HCT116 (cell line): ENCODE data around the gene ANKS1A. TPM values are rescaled to one million over a fixed set of nuclear protein-coding genes. Genes with fewer than 3 reads are reported as not detected.

Experiments
- ATAC-seq: fragments of 200-7000 bp; cut with Tn5 transposase; 2 replicates; pipeline ENCODE4 v1.9.1; 2020; ENCODE audit warnings: mild to moderate bottlenecking, moderate library complexity
- BruUV-seq: library from RNA; stranded (reverse); fragments of 400-500 nt; replicated peaks from 2 replicates; lab custom pipeline; 2021; lab: Mats Ljungman, UMichigan
- CTCF ChIA-PET: fragments of 300-600 bp; sonication (Branson Sonifier 250); formaldehyde crosslinking; loops from one replicate; lab custom pipeline; 2021; ENCODE audit warnings: antibody characterized with exemption; lab: Charles Lee
- POLR2A ChIA-PET: fragments of 300-600, 350-600 bp; sonication (Branson Sonifier 250); formaldehyde crosslinking; loops from one replicate; lab custom pipeline; 2021; ENCODE audit warnings: antibody characterized with exemption; lab: Charles Lee
- RAD21 ChIA-PET, 2 experiments: fragments of 300-600 bp; sonication (Branson Sonifier 250); formaldehyde crosslinking; loops; one replicate each; lab custom pipeline; 2023; ENCODE audit warnings: low total read pairs in 2 of 2; ENCODE audit not compliant: uncharacterized antibody in 2 of 2, unreplicated experiment in 2 of 2, low non-redundant PET in 1 of 2; lab: Charles Lee
- DNase-seq: peaks from one replicate; pipeline ENCODE4 v3.0.0-alpha.2; 2010; ENCODE audit warnings: low read depth, low spot score
- H2AFZ ChIP-seq: fragments of 200-600 bp; shearing (Covaris generic), sonication (generic); 2 replicates; pipeline ENCODE4 v1.6.1; 2017; ENCODE audit warnings: low read depth, mixed run types, mixed read lengths, antibody characterized with exemption, low read length; ENCODE audit not compliant: poor library complexity, severe bottlenecking
- H3K27ac ChIP-seq: 2 replicates; pipeline ENCODE4 v1.5.1; 2012; ENCODE audit warnings: low read depth, low read length
- H3K27me3 ChIP-seq: fragments of 200-600 bp; sonication (generic); 2 replicates; pipeline ENCODE4 v1.6.1; 2016; ENCODE audit warnings: mixed run types, low read length, mixed read lengths; ENCODE audit not compliant: insufficient read depth
- H3K36me3 ChIP-seq, 2 experiments: fragments of 200-500 bp in 1 of 2; fragments of 200-600 bp in 1 of 2; sonication (Bioruptor generic) in 1 of 2; sonication (generic) in 1 of 2; 2 replicates each; pipeline versions ENCODE4 v1.5.1 to v1.6.1; 2014 to 2016; ENCODE audit warnings: low read length in 2 of 2, inconsistent platforms in 1 of 2, mixed read lengths in 1 of 2, mixed run types in 1 of 2; ENCODE audit not compliant: insufficient read depth in 2 of 2, control insufficient read depth in 1 of 2
- H3K4me1 ChIP-seq, 2 experiments: fragments of 200-600 bp in 1 of 2; sonication (generic) in 1 of 2; 2 replicates each; pipeline versions ENCODE4 v1.5.1 to v1.6.1; 2012 to 2017; ENCODE audit warnings: low read length in 2 of 2, inconsistent platforms in 1 of 2, mild to moderate bottlenecking in 1 of 2, mixed read lengths in 1 of 2, mixed run types in 1 of 2, moderate library complexity in 1 of 2; ENCODE audit not compliant: insufficient read depth in 2 of 2, control insufficient read depth in 1 of 2
- H3K4me2 ChIP-seq: fragments of 200-600 bp; sonication (generic); 2 replicates; pipeline ENCODE4 v1.6.1; 2017; ENCODE audit warnings: mixed run types, low read length, mixed read lengths
- H3K4me3 ChIP-seq, 2 experiments: fragments of 200-600 bp in 1 of 2; sonication (generic) in 1 of 2; replicated peaks in 1 of 2; 2 replicates each; pipeline ENCODE4 v1.5.1; 2011 to 2016; ENCODE audit warnings: low read length in 2 of 2, control low read depth in 1 of 2, low read depth in 1 of 2, mild to moderate bottlenecking in 1 of 2, mixed read lengths in 1 of 2, mixed run types in 1 of 2
- H3K79me2 ChIP-seq: fragments of 200-600 bp; sonication (generic); 2 replicates; pipeline ENCODE4 v1.6.1; 2017; ENCODE audit warnings: mild to moderate bottlenecking, mixed run types, low read length, moderate library complexity, mixed read lengths; ENCODE audit not compliant: insufficient read depth
- H3K9ac ChIP-seq: fragments of 200-600 bp; sonication (generic); 2 replicates; pipeline ENCODE4 v1.6.1; 2016; ENCODE audit warnings: low read length, mixed read lengths
- H3K9me2 ChIP-seq: fragments of 200-600 bp; sonication (generic), shearing (Covaris generic); 2 replicates; pipeline ENCODE4 v1.6.1; 2017; ENCODE audit warnings: mixed run types, mild to moderate bottlenecking, moderate library complexity; ENCODE audit not compliant: insufficient read depth
- H3K9me3 ChIP-seq, 2 experiments: fragments of 200-500 bp in 1 of 2; fragments of 200-600 bp in 1 of 2; sonication (Bioruptor generic) in 1 of 2; sonication (generic) in 1 of 2; 2 replicates each; pipeline ENCODE4 v1.6.1; 2014 to 2017; ENCODE audit warnings: low read length in 2 of 2, mixed read lengths in 2 of 2, inconsistent platforms in 1 of 2, low read depth in 1 of 2, mild to moderate bottlenecking in 1 of 2, mixed run types in 1 of 2, moderate library complexity in 1 of 2; ENCODE audit not compliant: control insufficient read depth in 1 of 2, insufficient read depth in 1 of 2
- H4K20me1 ChIP-seq: fragments of 200-600 bp; sonication (generic), shearing (Covaris generic); 2 replicates; pipeline ENCODE4 v1.6.1; 2017; ENCODE audit warnings: mixed run types, mild to moderate bottlenecking, moderate library complexity; ENCODE audit not compliant: insufficient read depth
- CBX3 ChIP-seq: IDR thresholded peaks from 2 replicates; pipeline ENCODE4 v1.6.1; 2012; ENCODE audit warnings: low read depth
- FOSL1 ChIP-seq: IDR thresholded peaks from 2 replicates; pipeline ENCODE4 v1.6.1; 2012; ENCODE audit warnings: low read depth
- JUND ChIP-seq: IDR thresholded peaks from 2 replicates; pipeline ENCODE4 v1.6.1; 2012
- MAX ChIP-seq: IDR thresholded peaks from 2 replicates; pipeline ENCODE4 v1.6.1; 2012
- POLR2AphosphoS5 ChIP-seq: IDR thresholded peaks from 2 replicates; pipeline ENCODE4 v1.6.1; 2011; ENCODE audit warnings: mild to moderate bottlenecking, low read depth, low read length, moderate library complexity
- RAD21 ChIP-seq: IDR thresholded peaks from 2 replicates; pipeline ENCODE4 v1.6.1; 2012; ENCODE audit warnings: low read depth, mild to moderate bottlenecking
- REST ChIP-seq: IDR thresholded peaks from 2 replicates; pipeline ENCODE4 v1.6.1; 2012; ENCODE audit warnings: low read depth
- SRF ChIP-seq: IDR thresholded peaks from 2 replicates; pipeline ENCODE4 v1.6.1; 2012; ENCODE audit warnings: low read depth
- YY1 ChIP-seq: IDR thresholded peaks from 2 replicates; pipeline ENCODE4 v1.6.1; 2011; ENCODE audit warnings: low read length, low read depth, moderate library complexity, mild to moderate bottlenecking; ENCODE audit not compliant: insufficient replicate concordance; ENCODE audit errors: extremely low read depth
- ZFX ChIP-seq: fragments of 450-650 bp; IDR thresholded peaks from 2 replicates; pipeline ENCODE4 v1.6.1; 2017
- ZNF274 ChIP-seq: fragments of 200-500 bp; sonication (Bioruptor generic); IDR thresholded peaks from 2 replicates; pipeline ENCODE4 v1.6.1; 2014; ENCODE audit warnings: mild to moderate bottlenecking, low read depth, low read length, inconsistent platforms
- intact Hi-C: fragments of 100-400 bp; cut with micrococcal nuclease; formaldehyde crosslinking; loops from 2 replicates; pipeline ENCODE4 v1.10.0; 2022
- total RNA-seq: library from RNA; stranded (reverse); gene quantifications from one replicate; pipeline ENCODE4 v1.2.1, GENCODE V29; 2021; ENCODE audit not compliant: unreplicated experiment

The ANKS1A gene
- total RNA-seq, 1 experiment from 2014 or later = 20.6 TPM

- Histone ChIP-seq H3K36me3 (peaks cover 15 to 19% of the 10 kb centered on the region in 2 experiments; a peak in 3 of 4 replicates), H3K4me1 (no peaks in the 10 kb centered on the region), H3K9me3 (no peaks in the 10 kb centered on the region), H3K79me2 (no peaks in the 10 kb centered on the region), H3K9me2 (no peaks in the 10 kb centered on the region), H3K4me3 (no peak overlapping the region), H4K20me1 (no peaks in the 10 kb centered on the region), H2AFZ (no peak overlapping the region), H3K27me3 (no peaks in the 10 kb centered on the region), H3K27ac (no peak overlapping the region), H3K4me2 (no peak overlapping the region), H3K9ac (no peak overlapping the region)
- POLR2A ChIA-PET = no interaction called here
- intact Hi-C loops = no loop called here
- no peak for DNase-seq
- BruUV-seq = no TSS peak
- TF ChIP-seq JUND (no peak), POLR2AphosphoS5 (no peak), CBX3 (no peak), MAX (no peak), YY1 (no peak), ZNF274 (no peak), SRF (no peak), ZFX (no peak), RAD21 (no peak), REST (no peak), FOSL1 (no peak)
- CTCF ChIA-PET = no interaction called here
- RAD21 ChIA-PET = no interaction called here
- ATAC-seq = no peak
These were observed 23.9 kb upstream of the ANKS1A start for GRCh38 chr6:34865107-34865506.
